Measurements from ENCODE around the gene RTN4R. TPM values are rescaled to one million over a fixed set of nuclear protein-coding genes. Genes with fewer than 3 reads are reported as not detected.
A peak's percentile ranks its signal among the peaks of the same experiment; 100 is the strongest.
"Not testable (repeated sequence)": the region's sequence is repeated elsewhere in the genome, so short reads cannot be mapped to it uniquely, and the experiment has no call there.

Gene RTN4R
- 23.2 TPM for polyA plus RNA-seq (2013, experiment 1 of 2)
- polyA plus RNA-seq (2013, experiment 2 of 2): 22.9 TPM

DNA sequence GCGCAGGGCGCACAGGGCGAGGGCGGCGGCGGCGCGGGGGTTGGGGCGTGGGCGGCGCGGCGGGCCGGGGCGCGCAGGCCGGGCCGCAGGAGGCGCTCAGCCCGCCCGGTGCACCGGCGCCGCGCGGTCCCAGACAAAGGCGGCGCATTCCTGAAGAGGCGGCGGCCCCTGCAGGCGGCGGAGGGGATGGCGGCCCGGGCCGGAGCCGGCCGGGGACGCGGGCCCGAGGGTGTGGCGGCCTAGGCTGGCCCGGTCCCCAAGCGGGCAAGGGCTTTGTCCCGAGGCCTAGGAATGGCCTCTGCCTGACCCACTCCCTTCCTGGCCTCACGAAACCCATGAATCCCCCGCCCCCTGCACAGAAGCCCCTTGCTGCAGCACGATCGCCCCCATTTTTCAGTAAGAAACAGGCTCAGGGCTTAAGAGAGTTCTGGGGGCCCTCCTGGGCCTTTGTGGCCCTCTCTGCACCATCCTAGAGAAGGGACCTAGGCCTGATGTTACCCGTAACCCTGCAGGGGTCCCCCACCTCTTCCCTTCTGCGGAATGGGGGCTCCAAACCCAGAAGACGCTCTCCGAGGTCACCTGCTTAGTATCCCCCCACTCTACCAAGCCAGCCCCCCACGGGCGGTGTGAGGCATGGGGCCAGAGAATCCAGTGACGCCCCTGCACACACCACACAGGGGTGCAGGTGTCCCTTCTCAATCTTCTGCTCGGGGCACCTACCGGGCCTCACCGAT lies at the start of gene RTN4R:
RTN4R (minus strand) TSS at position 40 of the 734 bp plus-strand sequence. CDS start 226 bp downstream, outside the sequence.
- Histone ChIP-seq H3K4me3 (ENCODE audit: low read length in 2 of 2) (peak within 1 kb of the TSS; percentile 67 to 87), H3K18ac (ENCODE audit: low read length) (peak within 1 kb of the TSS; percentile 97)
- WGBS, 2 donors (ENCODE audit: extremely low coverage in 2 of 2, insufficient read length in 2 of 2, insufficient replicate concordance in 1 of 2): no CpG with 5 or more reads among the region's 58 CpGs

DNA sequence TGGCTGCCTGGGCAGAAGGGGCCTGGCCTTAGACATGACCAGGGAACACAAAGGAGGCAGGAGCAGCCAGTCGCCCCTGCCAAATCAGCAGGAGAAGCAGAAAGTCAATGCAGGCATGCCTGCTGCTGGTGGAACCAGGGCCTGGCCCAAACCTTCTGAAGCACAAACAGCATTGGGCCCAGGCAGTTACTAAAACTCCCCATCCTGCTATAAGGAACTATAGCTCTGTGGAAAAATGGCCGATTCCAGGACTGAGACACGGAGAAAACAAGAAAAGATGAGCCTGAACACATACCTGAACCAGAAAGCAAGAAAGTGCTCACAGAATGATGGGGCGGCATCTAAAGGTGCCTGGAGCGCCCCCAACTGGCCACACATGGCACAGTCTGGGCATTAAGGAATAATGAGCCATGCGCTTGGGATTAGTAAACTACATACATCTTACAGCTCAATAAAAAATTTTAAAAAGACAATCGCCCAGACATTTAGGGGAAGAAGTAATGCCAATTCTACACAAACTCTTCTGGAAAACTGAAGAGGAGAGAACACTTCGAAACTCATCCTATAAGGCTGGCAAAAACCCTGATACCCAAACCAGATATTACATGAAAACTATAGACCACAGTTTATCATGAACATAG lies 49.4 kb upstream of the RTN4R start:
- DNase-seq (ENCODE audit: low spot score); H2BK120ac ChIP-seq (ENCODE audit: low read depth, low read length); H2AK5ac ChIP-seq (ENCODE audit: low read depth, low read length); H3K27ac ChIP-seq (replicated peaks; ENCODE audit: low read length); H3K14ac ChIP-seq (ENCODE audit: low read length); H3K27me3 ChIP-seq (ENCODE audit: control insufficient read depth in 3 of 3, insufficient read depth in 3 of 3, low read depth in 1 of 3, low read length in 3 of 3); H4K8ac ChIP-seq (ENCODE audit: low read depth, low read length); H2BK5ac ChIP-seq (ENCODE audit: low read length); H3K4ac ChIP-seq (ENCODE audit: low read length); H3K36me3 ChIP-seq (replicated peaks in 1 of 2; ENCODE audit: control insufficient read depth in 2 of 2, insufficient read depth in 2 of 2, low read length in 2 of 2); H3K9me3 ChIP-seq (replicated peaks in 1 of 2; ENCODE audit: control insufficient read depth in 2 of 2, insufficient read depth in 1 of 2, low read depth in 1 of 2, low read length in 2 of 2); H4K91ac ChIP-seq (ENCODE audit: low read depth, low read length, poor library complexity); H3K4me3 ChIP-seq (ENCODE audit: low read length in 2 of 2); H2BK12ac ChIP-seq (ENCODE audit: low read length); H3K4me2 ChIP-seq (ENCODE audit: insufficient read depth, low read length, poor library complexity, severe bottlenecking); H2AFZ ChIP-seq (ENCODE audit: low read length); H2BK15ac ChIP-seq (ENCODE audit: low read length); H3K18ac ChIP-seq (ENCODE audit: low read length); H3K9ac ChIP-seq (ENCODE audit: low read depth, low read length, poor library complexity): not testable (repeated sequence)
- H3K23ac ChIP-seq (ENCODE audit: low read depth, low read length, poor library complexity): peak overlapping the region; percentile 3
- WGBS, 2 donors (ENCODE audit: extremely low coverage in 2 of 2, insufficient read length in 2 of 2, insufficient replicate concordance in 1 of 2): no CpG with 5 or more reads among the region's 8 CpGs
- H3K79me1 ChIP-seq (ENCODE audit: low read depth, low read length): peaks cover 16% of the 10 kb centered on the region
- peaks cover 7 to 10% of the 10 kb centered on the region in 2 donors for H3K4me1 ChIP-seq (ENCODE audit: control insufficient read depth in 2 of 2, insufficient read depth in 1 of 2, low read depth in 1 of 2, low read length in 2 of 2)

More for the DNA sequence above, at the start of gene RTN4R:
- Histone ChIP-seq H2BK120ac (ENCODE audit: low read depth, low read length) (peak within 1 kb of the TSS; percentile 94), H3K9ac (ENCODE audit: low read depth, low read length, poor library complexity) (peak within 1 kb of the TSS; percentile 90), H3K4ac (ENCODE audit: low read length) (no peak within 1 kb of the TSS), H2AK5ac (ENCODE audit: low read depth, low read length) (peak within 1 kb of the TSS; percentile 77), H2BK15ac (ENCODE audit: low read length) (peak within 1 kb of the TSS; percentile 97), H3K14ac (ENCODE audit: low read length) (peak within 1 kb of the TSS; percentile 99), H3K23ac (ENCODE audit: low read depth, low read length, poor library complexity) (peak within 1 kb of the TSS; percentile 98), H3K27ac (replicated peaks; ENCODE audit: low read length) (peak within 1 kb of the TSS; percentile 68), H2BK12ac (ENCODE audit: low read length) (peak within 1 kb of the TSS; percentile 97), H3K36me3 (replicated peaks in 1 of 2; ENCODE audit: control insufficient read depth in 2 of 2, insufficient read depth in 2 of 2, low read length in 2 of 2) (no peaks in the 10 kb centered on the region), H3K27me3 (ENCODE audit: control insufficient read depth in 3 of 3, insufficient read depth in 3 of 3, low read depth in 1 of 3, low read length in 3 of 3) (no peaks in the 10 kb centered on the region), H2BK5ac (ENCODE audit: low read length) (peak within 1 kb of the TSS; percentile 88), H3K4me2 (ENCODE audit: insufficient read depth, low read length, poor library complexity, severe bottlenecking) (peak within 1 kb of the TSS; percentile 83), H3K9me3 (replicated peaks in 1 of 2; ENCODE audit: control insufficient read depth in 2 of 2, insufficient read depth in 1 of 2, low read depth in 1 of 2, low read length in 2 of 2) (no peaks in the 10 kb centered on the region), H2AFZ (ENCODE audit: low read length) (peak within 1 kb of the TSS; percentile 98), H4K8ac (ENCODE audit: low read depth, low read length) (peak within 1 kb of the TSS; percentile 82), H3K4me1 (ENCODE audit: control insufficient read depth in 2 of 2, insufficient read depth in 1 of 2, low read depth in 1 of 2, low read length in 2 of 2) (peaks cover 26 to 28% of the 10 kb centered on the region in 2 donors), H4K91ac (ENCODE audit: low read depth, low read length, poor library complexity) (peak within 1 kb of the TSS; percentile 85), H3K79me1 (ENCODE audit: low read depth, low read length) (peaks cover 18% of the 10 kb centered on the region)
- DNase-seq (ENCODE audit: low spot score): peak; percentile 72

DNA sequence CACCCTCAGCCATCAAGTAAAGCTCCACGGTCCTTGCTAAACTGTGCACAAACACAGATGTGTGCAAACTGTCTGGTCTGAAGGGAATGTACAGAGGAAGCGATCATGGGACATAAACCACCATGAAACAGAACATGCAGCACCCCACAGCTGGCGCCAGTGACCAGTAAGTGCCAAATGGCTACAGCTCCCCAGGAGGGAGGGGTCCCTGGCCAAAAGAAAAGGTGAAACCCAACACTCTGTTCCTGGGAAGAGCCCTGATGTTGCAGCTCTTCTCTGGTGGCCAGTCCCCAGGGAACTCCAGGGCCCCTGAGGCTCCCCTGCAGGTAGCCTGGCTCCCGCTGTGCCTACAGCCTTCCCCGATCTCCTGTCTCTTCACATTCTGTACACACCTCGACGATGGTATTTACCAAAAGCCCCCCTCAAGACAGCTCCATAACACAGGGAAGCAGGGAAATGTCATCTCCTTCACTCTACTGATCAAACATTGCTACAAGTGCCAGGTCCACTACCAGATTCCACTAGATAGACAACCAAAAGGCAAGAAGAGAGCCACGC lies 48.8 kb upstream of the RTN4R start:
- no peaks in the 10 kb centered on the region for H3K9me3 ChIP-seq (replicated peaks in 1 of 2; ENCODE audit: control insufficient read depth in 2 of 2, insufficient read depth in 1 of 2, low read depth in 1 of 2, low read length in 2 of 2)
- H2AFZ ChIP-seq (ENCODE audit: low read length): no peak overlapping the region

More for the DNA sequence above, 48.8 kb upstream of the RTN4R start:
- H3K27ac ChIP-seq (replicated peaks; ENCODE audit: low read length): no peak overlapping the region
- H2BK5ac ChIP-seq (ENCODE audit: low read length): no peak overlapping the region
- no peak for DNase-seq (ENCODE audit: low spot score)
- H3K27me3 ChIP-seq (ENCODE audit: control insufficient read depth in 3 of 3, insufficient read depth in 3 of 3, low read depth in 1 of 3, low read length in 3 of 3): no peaks in the 10 kb centered on the region
- H2BK120ac ChIP-seq (ENCODE audit: low read depth, low read length): no peak overlapping the region
- peak overlapping the region; percentile 3 for H3K23ac ChIP-seq (ENCODE audit: low read depth, low read length, poor library complexity)
- no peak overlapping the region for H3K4me2 ChIP-seq (ENCODE audit: insufficient read depth, low read length, poor library complexity, severe bottlenecking)
- peaks cover 7 to 9% of the 10 kb centered on the region in 2 donors for H3K4me1 ChIP-seq (ENCODE audit: control insufficient read depth in 2 of 2, insufficient read depth in 1 of 2, low read depth in 1 of 2, low read length in 2 of 2)
- H3K9ac ChIP-seq (ENCODE audit: low read depth, low read length, poor library complexity): no peak overlapping the region
- no peak overlapping the region for H4K8ac ChIP-seq (ENCODE audit: low read depth, low read length)
- H3K18ac ChIP-seq (ENCODE audit: low read length): no peak overlapping the region
- no peak overlapping the region for H3K14ac ChIP-seq (ENCODE audit: low read length)
- H3K36me3 ChIP-seq (replicated peaks in 1 of 2; ENCODE audit: control insufficient read depth in 2 of 2, insufficient read depth in 2 of 2, low read length in 2 of 2): no peaks in the 10 kb centered on the region
- peaks cover 16% of the 10 kb centered on the region for H3K79me1 ChIP-seq (ENCODE audit: low read depth, low read length)
- no peak overlapping the region for H3K4me3 ChIP-seq (ENCODE audit: low read length in 2 of 2)
- no peak overlapping the region for H2BK12ac ChIP-seq (ENCODE audit: low read length)
- no peak overlapping the region for H2AK5ac ChIP-seq (ENCODE audit: low read depth, low read length)
- no CpG with 5 or more reads among the region's 8 CpGs for WGBS, 2 donors (ENCODE audit: extremely low coverage in 2 of 2, insufficient read length in 2 of 2, insufficient replicate concordance in 1 of 2)
- H4K91ac ChIP-seq (ENCODE audit: low read depth, low read length, poor library complexity): no peak overlapping the region
- no peak overlapping the region for H2BK15ac ChIP-seq (ENCODE audit: low read length)
- no peak overlapping the region for H3K4ac ChIP-seq (ENCODE audit: low read length)
